ENCODE data around the gene ALDH4A1.

Gene ALDH4A1

GRCh38 chr1:18948048-18948912 lies 45.9 kb upstream of the ALDH4A1 start:
- H3K9me2 ChIP-seq (replicated peaks; ENCODE audit: insufficient read depth, low read length) = no peaks in the 10 kb centered on the region
- H3K27ac ChIP-seq (ENCODE audit: low read length) = no peak overlapping the region
- no peaks in the 10 kb centered on the region for H4K20me1 ChIP-seq (ENCODE audit: insufficient read depth, low read length)
- no peak for TF ChIP-seq EZH2phosphoT487 (IDR thresholded peaks at IDR 0.05; ENCODE audit: low read length)
- TF ChIP-seq EZH2 (optimal IDR thresholded peaks at IDR 0.05; ENCODE audit: low read depth, low read length) = no peak
- no peak for TF ChIP-seq CTCF (IDR thresholded peaks at IDR 0.05; ENCODE audit: low read length)
- no peak overlapping the region for H3K4me3 ChIP-seq (ENCODE audit: low read length)
- peak overlapping the region; percentile 31 for H3K4me2 ChIP-seq (ENCODE audit: low read depth, low read length)
- H3K79me2 ChIP-seq (ENCODE audit: low read length) = peaks cover 92% of the 10 kb centered on the region
- H2AFZ ChIP-seq (ENCODE audit: low read length) = no peak overlapping the region
- H3K9me3 ChIP-seq (replicated peaks; ENCODE audit: insufficient read depth, low read length) = no peaks in the 10 kb centered on the region
- H3K9ac ChIP-seq (ENCODE audit: low read length) = no peak overlapping the region
- no peak for DNase-seq
- H3K27me3 ChIP-seq (replicated peaks; ENCODE audit: insufficient read depth, low read length) = no peaks in the 10 kb centered on the region
- peaks cover 22% of the 10 kb centered on the region; the same call in 1 of the 2 replicates for H3F3A ChIP-seq (ENCODE audit: insufficient read depth, low read length)
- no peaks in the 10 kb centered on the region for H3K36me3 ChIP-seq (replicated peaks; ENCODE audit: insufficient read depth, low read length)
- H3K4me1 ChIP-seq (ENCODE audit: low read length) = peaks cover 39% of the 10 kb centered on the region

- no peaks in the 10 kb centered on the region for H3K9me2 ChIP-seq (replicated peaks; ENCODE audit: insufficient read depth, low read length)
- no peak overlapping the region for H2AFZ ChIP-seq (ENCODE audit: low read length)
- no peak for DNase-seq
- H3K4me2 ChIP-seq (ENCODE audit: low read depth, low read length) = no peak overlapping the region
- no peaks in the 10 kb centered on the region for H4K20me1 ChIP-seq (ENCODE audit: insufficient read depth, low read length)
- H3K9me3 ChIP-seq (replicated peaks; ENCODE audit: insufficient read depth, low read length) = no peaks in the 10 kb centered on the region
- H3K4me3 ChIP-seq (ENCODE audit: low read length) = no peak overlapping the region
- no peak overlapping the region for H3K9ac ChIP-seq (ENCODE audit: low read length)
- no peaks in the 10 kb centered on the region for H3K27me3 ChIP-seq (replicated peaks; ENCODE audit: insufficient read depth, low read length)
- peaks cover 18% of the 10 kb centered on the region; the same call in 1 of the 2 replicates for H3F3A ChIP-seq (ENCODE audit: insufficient read depth, low read length)
- no peak for TF ChIP-seq CTCF (IDR thresholded peaks at IDR 0.05; ENCODE audit: low read length)
- H3K27ac ChIP-seq (ENCODE audit: low read length) = no peak overlapping the region
- H3K4me1 ChIP-seq (ENCODE audit: low read length) = peaks cover 32% of the 10 kb centered on the region
- H3K36me3 ChIP-seq (replicated peaks; ENCODE audit: insufficient read depth, low read length) = no peaks in the 10 kb centered on the region
- peaks cover 87% of the 10 kb centered on the region for H3K79me2 ChIP-seq (ENCODE audit: low read length)
Observed at GRCh38 chr1:18947570-18947969, 45.2 kb upstream of the ALDH4A1 start.

GRCh38 chr1:18946550-18947381 lies 44.4 kb upstream of the ALDH4A1 start:
- Histone ChIP-seq H3K4me2 (ENCODE audit: low read depth, low read length) (no peak overlapping the region), H3K27me3 (replicated peaks; ENCODE audit: insufficient read depth, low read length) (no peaks in the 10 kb centered on the region), H4K20me1 (ENCODE audit: insufficient read depth, low read length) (no peaks in the 10 kb centered on the region), H3K79me2 (ENCODE audit: low read length) (peaks cover 91% of the 10 kb centered on the region), H3K9ac (ENCODE audit: low read length) (no peak overlapping the region), H2AFZ (ENCODE audit: low read length) (no peak overlapping the region), H3K9me2 (replicated peaks; ENCODE audit: insufficient read depth, low read length) (no peaks in the 10 kb centered on the region), H3K9me3 (replicated peaks; ENCODE audit: insufficient read depth, low read length) (no peaks in the 10 kb centered on the region), H3K4me1 (ENCODE audit: low read length) (peaks cover 25% of the 10 kb centered on the region), H3K27ac (ENCODE audit: low read length) (no peak overlapping the region), H3K36me3 (replicated peaks; ENCODE audit: insufficient read depth, low read length) (no peaks in the 10 kb centered on the region), H3F3A (ENCODE audit: insufficient read depth, low read length) (peaks cover 10% of the 10 kb centered on the region; the same call in 1 of the 2 replicates), H3K4me3 (ENCODE audit: low read length) (no peak overlapping the region)
- TF ChIP-seq EZH2phosphoT487 (IDR thresholded peaks at IDR 0.05; ENCODE audit: low read length) = no peak
- no peak for DNase-seq
